ENCODE data around the gene CYB5R2. TPM values are rescaled to one million over a fixed set of nuclear protein-coding genes. Genes with fewer than 3 reads are reported as not detected.

The CYB5R2 gene
- polyA plus RNA-seq, 1 experiment = 7.3 TPM

DNA sequence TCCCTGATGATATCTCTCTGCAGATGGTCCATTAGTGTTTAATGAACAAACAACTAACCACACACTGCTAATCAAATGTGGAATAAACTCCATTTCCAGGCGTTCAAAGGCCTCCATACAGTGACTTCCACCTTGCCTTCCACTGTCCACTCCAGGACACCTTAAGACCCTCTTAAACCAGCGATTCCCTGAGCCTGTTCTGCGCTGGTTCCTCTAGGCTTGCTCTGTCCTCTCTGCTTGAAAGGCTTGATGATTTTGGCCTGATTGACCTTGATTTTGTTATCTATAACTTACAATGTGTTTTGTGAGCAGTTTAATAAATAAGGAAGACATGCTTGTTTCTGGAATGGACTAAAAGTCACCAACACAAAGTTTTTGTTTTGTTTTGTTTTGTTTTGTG is 20.9 kb upstream of the CYB5R2 start:
- no peaks in the 10 kb centered on the region for H3K9me3 ChIP-seq (ENCODE audit: control insufficient read depth, insufficient read depth, low read length)
- H3K4me3 ChIP-seq (ENCODE audit: low read depth, low read length) = no peak overlapping the region
- ChIA-PET CTCF (interaction anchor here (0.6 to 2.3 kb wide), 26 partner anchors 8 to 691 kb away, joined by 3 to 19 read pairs (median 4); partner anchors contain the start of genes CYB5R2, EIF3F and PPFIBP2), POLR2A (interaction anchor here (0.7 kb wide), 2 partner anchors 79 to 292 kb away, joined by 5 to 8 read pairs; no protein-coding TSS in a partner anchor)
- no peak overlapping the region for H3K27ac ChIP-seq (ENCODE audit: low read depth, low read length)
- no peak for DNase-seq (ENCODE audit: low read depth, low spot score)
- TF ChIP-seq, protein P1, sequence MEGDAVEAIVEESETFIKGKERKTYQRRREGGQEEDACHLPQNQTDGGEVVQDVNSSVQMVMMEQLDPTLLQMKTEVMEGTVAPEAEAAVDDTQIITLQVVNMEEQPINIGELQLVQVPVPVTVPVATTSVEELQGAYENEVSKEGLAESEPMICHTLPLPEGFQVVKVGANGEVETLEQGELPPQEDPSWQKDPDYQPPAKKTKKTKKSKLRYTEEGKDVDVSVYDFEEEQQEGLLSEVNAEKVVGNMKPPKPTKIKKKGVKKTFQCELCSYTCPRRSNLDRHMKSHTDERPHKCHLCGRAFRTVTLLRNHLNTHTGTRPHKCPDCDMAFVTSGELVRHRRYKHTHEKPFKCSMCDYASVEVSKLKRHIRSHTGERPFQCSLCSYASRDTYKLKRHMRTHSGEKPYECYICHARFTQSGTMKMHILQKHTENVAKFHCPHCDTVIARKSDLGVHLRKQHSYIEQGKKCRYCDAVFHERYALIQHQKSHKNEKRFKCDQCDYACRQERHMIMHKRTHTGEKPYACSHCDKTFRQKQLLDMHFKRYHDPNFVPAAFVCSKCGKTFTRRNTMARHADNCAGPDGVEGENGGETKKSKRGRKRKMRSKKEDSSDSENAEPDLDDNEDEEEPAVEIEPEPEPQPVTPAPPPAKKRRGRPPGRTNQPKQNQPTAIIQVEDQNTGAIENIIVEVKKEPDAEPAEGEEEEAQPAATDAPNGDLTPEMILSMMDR (IDR thresholded peaks at IDR 0.05; ENCODE audit: low read depth, low read length) = no peak
- H3K27me3 ChIP-seq (ENCODE audit: control insufficient read depth, insufficient read depth, low read length) = peaks cover 28% of the 10 kb centered on the region

DNA sequence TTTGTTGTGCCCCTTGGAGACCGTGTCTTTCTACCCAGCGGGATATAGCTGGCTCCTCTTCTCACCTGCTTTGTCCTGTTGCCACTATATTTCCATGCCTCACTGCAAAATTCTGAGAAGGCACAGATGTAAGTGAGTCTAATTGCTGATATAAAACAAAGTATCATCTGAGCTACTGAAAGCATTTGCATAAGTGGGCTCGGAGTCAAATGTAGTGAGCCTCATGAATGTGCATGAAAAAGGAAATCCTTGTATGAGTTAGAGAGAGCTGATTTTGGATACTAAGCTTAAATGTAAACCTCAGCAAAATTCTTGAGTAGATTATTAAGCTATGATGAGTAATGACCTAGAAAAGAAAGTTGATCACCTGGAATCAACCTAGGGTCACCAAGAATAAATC is 19.1 kb upstream of the CYB5R2 start:
- Histone ChIP-seq H3K27me3 (ENCODE audit: control insufficient read depth, insufficient read depth, low read length) (peaks cover 28% of the 10 kb centered on the region), H3K27ac (ENCODE audit: low read depth, low read length) (no peak overlapping the region), H3K9me3 (ENCODE audit: control insufficient read depth, insufficient read depth, low read length) (no peaks in the 10 kb centered on the region), H3K4me3 (ENCODE audit: low read depth, low read length) (no peak overlapping the region)
- TF ChIP-seq, protein P1 (IDR thresholded peaks at IDR 0.05; ENCODE audit: low read depth, low read length) = no peak
- ChIA-PET CTCF (interaction anchor here (1.1 to 4.7 kb wide), 6 partner anchors 11 to 595 kb away, joined by 3 to 53 read pairs (median 6); no protein-coding TSS in a partner anchor), POLR2A (no interaction called here)
- DNase-seq (ENCODE audit: low read depth, low spot score) = no peak

DNA sequence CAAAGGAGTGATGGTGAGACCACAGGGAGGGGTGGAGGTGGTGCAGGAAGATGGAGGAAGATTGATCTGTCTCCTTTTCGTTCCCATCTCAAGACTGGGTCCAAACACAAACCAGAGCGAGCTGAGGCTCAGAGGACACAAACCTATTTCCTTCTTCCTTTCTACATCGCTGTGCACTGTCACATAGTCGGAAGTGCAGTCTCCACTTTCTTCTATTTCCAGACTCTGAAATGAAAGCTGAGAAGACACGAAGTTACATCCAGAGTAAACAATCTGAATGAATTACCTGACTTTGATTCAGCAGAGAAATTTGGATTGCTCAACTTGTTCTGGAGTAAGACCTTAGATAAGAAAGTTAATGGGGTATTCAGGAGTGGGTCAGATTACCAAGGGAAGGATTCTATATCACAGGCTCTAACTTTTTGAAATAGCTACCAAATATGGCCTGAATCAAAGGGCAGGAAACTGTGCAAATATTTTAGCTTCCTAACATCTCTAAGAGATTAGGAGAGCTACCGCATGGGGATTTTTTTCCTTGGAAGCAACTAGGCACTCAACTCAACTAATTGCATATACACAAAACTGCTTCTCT is 18.6 kb upstream of the CYB5R2 start:
- ChIA-PET CTCF (interaction anchor here (0.9 to 4.7 kb wide), 7 partner anchors 10 to 936 kb away, joined by 3 to 53 read pairs (median 4); no protein-coding TSS in a partner anchor), POLR2A (interaction anchor here (0.5 kb wide), 1 partner anchor 427 kb away, joined by 4 read pairs; no protein-coding TSS in a partner anchor)
- TF ChIP-seq, protein P1 (IDR thresholded peaks at IDR 0.05; ENCODE audit: low read depth, low read length) = no peak

DNA sequence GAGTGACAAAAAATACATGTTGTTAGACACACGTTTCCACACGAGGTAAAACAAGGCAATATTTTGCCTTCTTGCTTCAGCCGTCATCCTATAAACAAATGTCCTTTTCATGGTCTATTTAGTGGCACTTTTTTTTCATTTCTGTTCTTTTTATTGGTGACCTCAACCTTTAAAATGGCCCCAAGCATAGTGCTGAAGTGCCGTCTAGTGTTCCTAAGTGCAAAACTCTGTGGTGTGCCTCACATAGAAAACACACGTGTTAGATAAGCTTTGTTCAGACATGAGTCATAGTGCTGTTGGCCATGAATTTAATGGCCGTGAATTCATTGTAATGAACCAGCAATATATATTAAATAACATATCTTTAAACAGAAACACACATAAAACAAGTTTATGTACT is 17.3 kb upstream of the CYB5R2 start:
- ChIA-PET CTCF (interaction anchor here (0.7 to 4.7 kb wide), 9 partner anchors 9 to 594 kb away, joined by 3 to 53 read pairs (median 4); no protein-coding TSS in a partner anchor), POLR2A (no interaction called here)
- no peak for DNase-seq (ENCODE audit: low read depth, low spot score)
- no peak overlapping the region for H3K4me3 ChIP-seq (ENCODE audit: low read depth, low read length)
- TF ChIP-seq, protein P1 (IDR thresholded peaks at IDR 0.05; ENCODE audit: low read depth, low read length) = no peak
- H3K27me3 ChIP-seq (ENCODE audit: control insufficient read depth, insufficient read depth, low read length) = peaks cover 28% of the 10 kb centered on the region
- H3K27ac ChIP-seq (ENCODE audit: low read depth, low read length) = no peak overlapping the region
- H3K9me3 ChIP-seq (ENCODE audit: control insufficient read depth, insufficient read depth, low read length) = no peaks in the 10 kb centered on the region

More for the DNA sequence above, 18.6 kb upstream of the CYB5R2 start:
- peaks cover 28% of the 10 kb centered on the region for H3K27me3 ChIP-seq (ENCODE audit: control insufficient read depth, insufficient read depth, low read length)
- DNase-seq (ENCODE audit: low read depth, low spot score) = no peak
- no peak overlapping the region for H3K4me3 ChIP-seq (ENCODE audit: low read depth, low read length)
- H3K9me3 ChIP-seq (ENCODE audit: control insufficient read depth, insufficient read depth, low read length) = no peaks in the 10 kb centered on the region
- no peak overlapping the region for H3K27ac ChIP-seq (ENCODE audit: low read depth, low read length)

DNA sequence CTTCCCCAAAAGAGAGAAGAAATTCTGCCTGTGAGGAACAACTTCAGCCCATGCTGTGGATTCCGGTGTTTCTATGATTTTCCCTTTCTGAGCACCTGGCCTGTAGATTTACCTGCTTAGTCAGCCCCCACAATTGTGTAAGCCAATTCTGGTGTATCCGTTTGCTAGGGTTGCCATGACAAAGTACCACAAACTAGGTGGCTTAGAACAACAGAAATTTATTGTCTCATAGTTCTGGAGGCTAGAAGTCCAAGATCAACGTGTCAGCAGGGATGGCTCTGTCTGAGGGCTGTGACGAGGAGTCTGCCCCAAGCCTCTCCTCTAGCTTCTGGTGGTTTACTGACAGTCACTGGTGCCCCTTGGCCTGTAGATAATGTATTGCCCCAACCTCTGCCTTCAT is 15.9 kb upstream of the CYB5R2 start:
- TF ChIP-seq, protein P1 (IDR thresholded peaks at IDR 0.05; ENCODE audit: low read depth, low read length) = no peak
- Histone ChIP-seq H3K27ac (ENCODE audit: low read depth, low read length) (no peak overlapping the region), H3K4me3 (ENCODE audit: low read depth, low read length) (no peak overlapping the region), H3K9me3 (ENCODE audit: control insufficient read depth, insufficient read depth, low read length) (no peaks in the 10 kb centered on the region), H3K27me3 (ENCODE audit: control insufficient read depth, insufficient read depth, low read length) (peaks cover 31% of the 10 kb centered on the region)
- POLR2A ChIA-PET = no interaction called here
- CTCF ChIA-PET = interaction anchor here (1.8 to 4.7 kb wide), 3 partner anchors 12 to 592 kb away, joined by 4 to 53 read pairs (median 21); no protein-coding TSS in a partner anchor
- DNase-seq (ENCODE audit: low read depth, low spot score) = no peak

All from AG04450 (cell line).